ENCODE measurements around the gene ARSB.
A peak's percentile ranks its signal among the peaks of the same experiment; 100 is the strongest.

DNA sequence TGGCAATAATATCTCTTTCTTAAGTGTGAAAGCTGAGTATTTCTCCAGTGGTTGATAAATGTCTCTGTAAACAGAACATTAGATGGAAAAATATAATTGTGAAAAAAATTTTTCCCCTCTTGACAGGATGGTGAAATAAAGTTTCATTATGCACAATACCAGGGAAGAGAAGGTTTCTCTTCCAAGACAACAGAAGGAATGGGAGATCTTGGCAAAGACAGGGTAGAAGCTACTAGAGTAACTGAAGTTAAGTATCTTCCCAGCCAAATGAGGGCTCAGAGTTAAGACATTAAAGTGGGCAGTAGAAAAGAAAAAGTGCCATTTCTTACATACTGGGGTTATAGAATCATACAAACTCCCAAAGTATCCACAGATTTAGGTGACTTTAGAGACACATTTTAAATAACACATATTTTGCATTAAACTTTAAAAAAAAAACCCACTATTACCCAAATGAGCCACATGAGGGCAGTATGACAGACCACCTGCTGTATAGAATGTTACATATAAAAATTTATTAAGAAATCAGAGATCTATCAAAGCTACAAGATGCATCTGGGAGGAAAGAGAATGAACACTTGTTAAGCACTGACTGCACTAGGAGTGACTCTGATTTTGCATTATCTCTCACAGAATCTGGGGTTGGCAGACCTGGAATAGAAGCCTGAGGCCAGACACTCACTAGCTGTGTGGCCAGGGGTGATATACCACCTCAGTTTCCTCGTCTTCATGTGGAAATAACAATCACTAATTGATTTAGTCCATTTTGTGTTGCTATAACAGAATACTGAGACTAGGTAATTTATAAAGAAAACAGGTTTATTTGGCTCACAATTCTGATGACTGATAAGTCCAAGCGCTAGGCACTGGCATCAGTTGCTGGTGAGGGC, 98.5 kb downstream of the ARSB start:
- TF ChIP-seq, protein P1, sequence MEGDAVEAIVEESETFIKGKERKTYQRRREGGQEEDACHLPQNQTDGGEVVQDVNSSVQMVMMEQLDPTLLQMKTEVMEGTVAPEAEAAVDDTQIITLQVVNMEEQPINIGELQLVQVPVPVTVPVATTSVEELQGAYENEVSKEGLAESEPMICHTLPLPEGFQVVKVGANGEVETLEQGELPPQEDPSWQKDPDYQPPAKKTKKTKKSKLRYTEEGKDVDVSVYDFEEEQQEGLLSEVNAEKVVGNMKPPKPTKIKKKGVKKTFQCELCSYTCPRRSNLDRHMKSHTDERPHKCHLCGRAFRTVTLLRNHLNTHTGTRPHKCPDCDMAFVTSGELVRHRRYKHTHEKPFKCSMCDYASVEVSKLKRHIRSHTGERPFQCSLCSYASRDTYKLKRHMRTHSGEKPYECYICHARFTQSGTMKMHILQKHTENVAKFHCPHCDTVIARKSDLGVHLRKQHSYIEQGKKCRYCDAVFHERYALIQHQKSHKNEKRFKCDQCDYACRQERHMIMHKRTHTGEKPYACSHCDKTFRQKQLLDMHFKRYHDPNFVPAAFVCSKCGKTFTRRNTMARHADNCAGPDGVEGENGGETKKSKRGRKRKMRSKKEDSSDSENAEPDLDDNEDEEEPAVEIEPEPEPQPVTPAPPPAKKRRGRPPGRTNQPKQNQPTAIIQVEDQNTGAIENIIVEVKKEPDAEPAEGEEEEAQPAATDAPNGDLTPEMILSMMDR (IDR thresholded peaks at IDR 0.05; ENCODE audit: low read depth, low read length, poor library complexity, severe bottlenecking), result peak; percentile 69
- no peak for TF ChIP-seq EZH2phosphoT487 (IDR thresholded peaks at IDR 0.05; ENCODE audit: borderline replicate concordance, low read length)
